Mucosa of gallbladder (tissue), 1 donor: ENCODE data around the gene VSTM1. TPM values are rescaled to one million over a fixed set of nuclear protein-coding genes. Genes with fewer than 3 reads are reported as not detected.

Source experiments
- DNase-seq: peaks from one replicate; pipeline ENCODE4 v3.0.0-alpha.2; 2020; ENCODE audit warnings: low spot score
- total RNA-seq: library from RNA; stranded (reverse); gene quantifications from one replicate; pipeline ENCODE4 v1.2.1, GENCODE V29; 2021
- donor health status: DM: no; HTN: no; CAD: no.

VSTM1 gene
- total RNA-seq, 1 donor from 2014 or later: not detected

DNA sequence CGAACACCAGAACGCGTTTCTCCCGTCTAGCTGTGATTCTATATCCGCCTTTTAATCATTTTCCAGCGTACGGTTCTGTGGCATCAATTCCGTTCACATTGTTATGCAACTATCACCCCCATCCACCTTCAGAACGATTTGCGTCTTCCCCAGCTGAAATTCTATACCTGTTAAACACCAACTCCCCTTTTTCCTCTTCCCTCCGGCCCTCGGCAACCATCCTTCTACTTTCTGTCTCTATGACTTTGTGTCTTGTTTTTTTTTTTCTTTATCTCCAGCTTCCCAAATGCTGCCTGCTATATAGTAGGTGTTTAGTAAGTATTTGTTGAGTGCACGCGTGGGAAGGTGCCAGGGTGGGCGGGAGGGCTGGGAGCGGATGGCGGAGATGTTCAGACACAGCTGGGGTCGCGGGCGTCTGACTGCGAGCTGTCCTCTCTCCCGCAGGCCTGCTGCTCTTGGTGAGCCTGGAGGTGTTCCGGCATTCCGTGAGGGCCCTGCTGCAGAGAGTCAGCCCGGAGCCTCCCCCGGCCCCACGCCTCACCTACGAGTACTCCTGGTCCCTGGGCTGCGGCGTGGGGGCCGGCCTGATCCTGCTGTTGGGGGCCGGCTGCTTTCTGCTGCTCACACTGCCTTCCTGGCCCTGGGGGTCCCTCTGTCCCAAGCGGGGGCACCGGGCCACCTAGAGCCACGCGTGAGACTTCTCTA is 52.0 kb downstream of the VSTM1 start:
- DNase-seq: no peak

DNA sequence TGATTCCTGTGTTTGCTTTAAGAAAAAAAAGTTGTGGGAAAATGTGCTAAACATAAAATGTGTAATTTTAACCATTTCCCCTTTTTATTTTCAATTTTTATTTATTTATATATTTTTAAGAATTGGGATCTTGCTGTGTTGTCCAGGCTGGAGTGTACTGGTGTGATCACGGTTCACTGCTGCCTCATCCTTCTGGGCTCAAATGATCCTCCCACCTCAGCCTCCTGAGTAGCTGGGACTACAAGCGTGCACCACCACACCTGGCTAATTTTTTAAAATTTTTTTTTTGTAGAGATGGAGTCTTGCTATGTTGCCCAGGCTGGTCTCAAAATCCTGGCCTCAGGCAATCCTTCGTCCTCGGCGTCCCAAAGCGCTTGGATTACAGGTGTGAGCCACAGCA is 53.2 kb downstream of the VSTM1 start:
- no peak for DNase-seq

DNA sequence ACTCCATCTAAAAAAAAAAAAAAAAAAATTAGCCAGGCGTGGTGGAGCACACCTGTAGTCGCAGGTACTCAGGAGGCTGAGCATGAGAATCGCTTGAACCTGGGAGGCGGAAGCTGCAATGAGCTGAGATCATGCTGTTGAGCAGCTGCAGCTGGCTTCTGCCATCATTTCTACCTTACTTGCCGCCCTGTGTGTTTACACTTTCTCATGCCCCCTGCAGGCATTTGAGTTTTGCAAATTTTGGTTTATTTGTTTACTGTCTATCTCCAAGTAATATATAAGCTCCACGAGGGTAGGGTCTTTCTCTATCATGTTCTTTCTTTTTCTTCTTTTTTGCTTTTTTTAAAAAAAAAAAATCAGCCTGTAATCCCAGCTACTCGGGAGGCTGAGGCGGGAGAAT is 54.3 kb downstream of the VSTM1 start:
- DNase-seq: no peak

DNA sequence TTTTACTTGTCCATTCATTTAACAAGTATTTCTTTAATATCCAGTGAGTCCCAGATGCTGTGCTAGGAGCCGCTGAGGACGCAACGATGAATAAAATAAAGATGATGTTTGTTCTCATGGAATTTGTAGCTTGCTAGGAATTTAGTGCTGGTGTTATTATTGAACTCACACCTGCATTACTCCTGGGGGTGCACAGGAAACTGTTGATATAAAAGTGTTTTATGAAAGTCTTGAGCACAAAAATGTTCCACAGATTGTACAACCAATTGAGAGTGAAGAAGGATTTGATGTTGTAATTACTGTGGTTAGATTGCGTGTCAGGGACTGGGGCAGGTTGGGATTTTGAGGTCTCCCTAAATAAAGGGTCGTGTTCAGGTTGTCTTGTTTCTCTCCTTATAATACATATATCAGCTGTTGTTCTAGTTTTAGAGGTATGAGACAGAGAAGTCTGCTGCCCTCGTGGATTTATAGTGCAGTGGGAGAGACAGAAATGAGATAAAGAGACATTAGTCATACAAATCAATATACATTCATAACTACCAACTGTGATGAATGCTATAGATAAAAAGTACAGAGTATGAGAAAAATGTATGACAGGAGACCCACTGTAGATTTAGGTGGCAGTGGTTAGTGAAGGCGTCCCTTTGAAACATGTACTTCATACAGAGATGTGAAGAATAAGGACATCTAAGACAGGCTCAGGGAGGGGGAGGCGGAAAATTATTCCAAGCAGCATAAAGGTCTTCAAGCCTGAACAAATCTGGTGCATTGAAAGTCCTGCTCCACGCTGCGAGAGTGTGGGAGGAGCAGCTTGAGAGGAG is 61.0 kb downstream of the VSTM1 start:
- DNase-seq: no peak

DNA sequence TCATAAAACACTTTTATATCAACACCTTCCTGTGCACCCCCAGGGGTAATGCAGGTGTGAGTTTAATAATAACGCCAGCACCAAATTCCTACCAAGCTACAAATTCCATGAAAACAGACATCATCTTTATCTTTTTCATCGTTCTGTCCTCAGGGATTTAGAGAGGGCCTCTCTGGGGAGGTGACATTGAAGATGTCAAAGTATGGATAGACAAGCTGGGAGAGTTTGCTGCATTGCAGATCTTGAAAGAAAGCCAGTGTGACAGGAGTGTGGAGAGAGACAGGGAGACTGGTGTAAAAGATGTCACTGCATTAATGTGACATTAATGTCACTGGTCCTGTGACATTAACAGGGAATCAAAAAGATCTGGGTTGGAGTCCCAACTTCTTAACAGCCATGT is 62.2 kb downstream of the VSTM1 start:
- DNase-seq: no peak

DNA sequence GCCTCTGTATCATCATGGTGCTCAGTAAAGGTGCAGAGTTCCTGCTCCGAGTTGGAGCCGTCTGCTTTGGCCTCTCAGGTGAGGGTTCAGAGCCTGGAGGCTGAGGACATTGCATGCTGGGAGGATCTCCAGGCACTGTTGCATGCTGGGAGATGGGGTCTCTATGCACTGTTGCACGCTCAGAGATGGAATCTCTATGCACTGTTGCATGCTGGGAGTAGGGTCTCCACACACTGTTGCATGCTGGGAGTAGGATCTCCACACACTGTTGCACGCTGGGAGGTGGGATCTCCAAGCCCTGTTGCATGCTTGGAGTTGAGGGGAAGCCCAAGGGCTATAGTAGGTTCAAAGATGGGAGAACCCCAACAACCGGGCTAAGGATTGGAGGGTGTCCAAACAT is 64.0 kb downstream of the VSTM1 start:
- no peak for DNase-seq

DNA sequence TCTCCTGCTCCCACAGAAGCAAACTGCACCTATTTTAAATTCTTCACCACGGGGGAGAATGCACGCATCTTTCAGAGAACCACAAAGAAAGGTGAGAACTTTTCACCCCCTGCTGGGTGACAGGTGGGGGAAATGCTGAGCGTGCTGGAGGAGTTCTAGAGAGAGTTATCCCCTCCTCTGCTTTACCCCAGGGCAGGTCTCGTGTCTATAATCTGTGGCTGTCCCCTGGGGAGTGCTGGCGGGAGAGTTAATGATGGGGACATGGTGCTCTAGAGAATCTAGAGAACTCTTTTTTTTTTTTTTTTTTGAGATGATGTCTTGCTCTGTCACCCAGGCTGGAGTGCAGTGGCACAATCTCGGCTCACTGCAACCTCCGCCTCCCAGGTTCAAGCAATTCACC is 65.5 kb downstream of the VSTM1 start:
- no peak for DNase-seq

DNA sequence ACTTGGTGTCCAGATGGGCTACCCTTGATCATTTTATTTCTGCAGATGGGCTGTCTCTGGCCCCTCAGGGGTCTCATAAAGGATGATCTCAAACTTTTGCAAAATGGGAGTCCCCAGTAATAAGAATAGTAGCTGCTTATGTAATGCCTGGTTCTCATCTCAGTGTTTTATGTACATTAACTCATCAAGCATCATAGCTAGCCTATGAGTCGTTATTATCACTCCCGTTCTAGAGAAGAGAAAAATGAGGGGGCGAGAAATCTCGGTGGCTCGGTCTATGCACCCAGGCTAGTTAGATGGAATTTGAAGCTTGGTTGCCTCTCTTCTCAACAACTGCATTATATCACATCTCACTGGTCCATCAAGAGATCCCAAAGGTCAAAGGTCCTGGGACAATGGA is 68.9 kb downstream of the VSTM1 start:
- DNase-seq: no peak

DNA sequence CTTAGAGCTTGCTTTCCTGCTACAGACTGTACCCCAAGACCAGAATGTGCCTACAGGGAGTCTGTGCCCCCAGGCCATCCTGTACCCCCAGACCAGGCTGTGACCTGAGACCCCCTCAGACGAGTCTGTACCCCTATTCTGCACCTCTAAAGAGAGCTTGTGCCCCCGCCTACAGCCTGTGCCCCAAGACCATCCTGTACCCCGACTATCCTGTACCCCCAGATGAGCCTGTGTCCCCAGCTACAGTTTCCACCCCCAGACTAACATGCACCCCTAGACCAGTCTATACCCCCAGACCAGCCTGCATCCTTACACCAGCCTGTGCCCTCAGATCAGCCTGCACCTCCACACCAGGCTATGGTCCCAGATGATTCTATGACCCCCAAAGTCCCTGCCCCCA is 70.2 kb downstream of the VSTM1 start:
- DNase-seq: no peak

DNA sequence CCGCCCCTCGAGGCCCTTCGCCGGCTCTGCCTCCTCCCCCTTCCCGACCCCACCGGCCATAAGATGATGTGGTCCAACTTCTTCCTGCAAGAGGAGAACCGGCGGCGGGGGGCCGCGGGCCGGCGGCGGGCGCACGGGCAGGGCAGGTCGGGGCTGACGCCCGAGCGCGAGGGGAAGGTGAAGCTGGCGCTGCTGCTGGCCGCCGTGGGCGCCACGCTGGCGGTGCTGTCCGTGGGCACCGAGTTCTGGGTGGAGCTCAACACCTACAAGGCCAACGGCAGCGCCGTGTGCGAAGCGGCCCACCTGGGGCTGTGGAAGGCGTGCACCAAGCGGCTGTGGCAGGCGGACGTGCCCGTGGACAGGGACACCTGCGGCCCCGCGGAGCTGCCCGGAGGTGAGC is 70.9 kb downstream of the VSTM1 start:
- DNase-seq: no peak

DNA sequence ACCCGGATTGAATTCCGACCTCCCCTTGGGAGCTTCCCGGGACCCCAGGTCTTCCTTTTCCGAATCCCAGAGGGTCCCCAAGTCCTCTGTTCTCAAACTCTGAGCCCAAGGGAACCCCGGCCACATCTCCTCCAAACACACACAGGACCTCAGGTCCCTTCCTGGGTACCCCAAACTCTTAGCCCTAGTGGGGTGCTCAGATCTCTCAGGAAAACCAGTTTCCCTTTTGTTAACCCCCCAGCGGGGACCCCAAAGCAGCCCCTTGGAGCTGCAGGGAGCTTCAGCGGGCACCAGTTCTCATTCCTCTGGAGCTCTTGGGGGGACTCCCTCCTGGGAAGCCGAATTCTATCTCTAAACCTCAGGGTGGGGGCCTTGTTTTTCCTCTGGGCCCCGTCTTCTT is 71.5 kb downstream of the VSTM1 start:
- no peak for DNase-seq

DNA sequence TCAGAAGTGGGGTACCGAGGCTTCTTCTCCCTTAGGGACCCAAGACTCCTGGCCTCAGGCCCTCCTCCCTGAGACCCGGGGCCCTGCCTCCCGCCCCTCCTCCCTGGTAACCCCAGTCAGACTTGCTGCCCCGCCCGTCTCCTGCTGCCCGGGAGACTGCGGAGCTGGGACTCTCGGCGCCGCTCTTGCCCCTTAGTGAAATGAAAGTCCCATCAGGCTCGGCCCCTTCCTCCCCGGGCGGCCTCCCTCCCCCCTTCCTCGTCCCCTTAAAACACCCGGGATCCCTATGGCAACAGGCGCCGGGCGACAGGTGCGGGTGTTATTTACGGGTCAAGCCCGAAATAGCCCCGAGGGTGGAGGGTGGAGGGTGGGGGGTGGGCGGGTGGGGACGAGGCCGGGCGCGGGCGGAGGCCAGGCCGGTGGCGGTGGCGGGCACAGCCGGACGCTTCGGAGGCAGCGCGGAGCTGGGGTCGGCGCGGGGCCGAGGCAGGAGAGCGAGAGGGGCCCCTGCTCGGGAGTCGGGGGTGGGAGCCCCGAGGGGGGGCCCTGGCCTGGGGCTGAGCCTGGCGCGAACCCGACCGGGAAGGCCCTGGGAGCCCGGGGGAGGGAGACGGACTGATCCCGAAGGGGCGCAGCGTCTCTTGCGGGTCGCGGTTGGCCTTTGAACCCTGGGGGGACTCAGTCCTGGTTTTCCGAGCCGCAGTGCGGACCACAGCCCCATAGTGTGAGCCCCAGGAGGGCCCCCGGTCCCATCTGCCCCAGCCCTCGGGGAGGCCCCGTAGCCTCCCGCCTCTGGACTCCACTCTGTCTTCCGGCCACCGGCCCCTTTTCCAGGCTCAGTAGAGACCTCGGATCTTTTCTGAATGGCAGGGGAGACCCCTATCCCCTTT is 72.2 kb downstream of the VSTM1 start, which contains the start of gene CACNG6:
Gene CACNG6, plus strand, starts transcription at position 414 of the 890 bp plus-strand sequence. CDS start 1,241 bp downstream, outside the sequence.
- no peak for DNase-seq

Other genes starting within 250 kb of the VSTM1 start
- 0.20 TPM for gene NLRP12, start 239.6 kb downstream of the VSTM1 start, total RNA-seq
- gene MYADM, start 196.0 kb downstream of the VSTM1 start, total RNA-seq: 125 TPM
- gene PRKCG, start 181.7 kb downstream of the VSTM1 start, total RNA-seq: 0.09 TPM
- gene CACNG7, start 154.6 kb downstream of the VSTM1 start, total RNA-seq: not detected
- 0.12 TPM for gene CACNG8, start 101.0 kb downstream of the VSTM1 start, total RNA-seq
- not detected for gene CACNG6, start 72.3 kb downstream of the VSTM1 start, total RNA-seq
- not detected for gene TARM1, start 17.5 kb upstream of the VSTM1 start, total RNA-seq
- 3.9 TPM for gene OSCAR, start 36.9 kb upstream of the VSTM1 start, total RNA-seq
- gene NDUFA3, start 39.0 kb upstream of the VSTM1 start, total RNA-seq: 177 TPM
- 23.2 TPM for gene TFPT, start 51.8 kb upstream of the VSTM1 start, total RNA-seq
- gene PRPF31, start 51.9 kb upstream of the VSTM1 start, total RNA-seq: 47.1 TPM
- gene CNOT3, start 73.9 kb upstream of the VSTM1 start, total RNA-seq: 54.2 TPM
- 12.7 TPM for gene LENG1, start 95.8 kb upstream of the VSTM1 start, total RNA-seq
- gene TMC4, start 109.3 kb upstream of the VSTM1 start, total RNA-seq: 198 TPM
- gene MBOAT7, start 125.7 kb upstream of the VSTM1 start, total RNA-seq: 263 TPM
- 62.6 TPM for gene TSEN34, start 127.4 kb upstream of the VSTM1 start, total RNA-seq
- 1,008 TPM for gene RPS9, start 137.0 kb upstream of the VSTM1 start, total RNA-seq
- 3.1 TPM for gene LILRB3, start 159.1 kb upstream of the VSTM1 start, total RNA-seq
- gene LILRA6, start 178.9 kb upstream of the VSTM1 start, total RNA-seq: 0.95 TPM
- gene LILRB5, start 193.4 kb upstream of the VSTM1 start, total RNA-seq: 6.5 TPM
- 3.3 TPM for gene LILRB2, start 217.2 kb upstream of the VSTM1 start, total RNA-seq
- 1.1 TPM for gene LILRA5, start 249.3 kb upstream of the VSTM1 start, total RNA-seq